Epidermal melanocyte (primary cell): Measurements from ENCODE around the gene ZBTB6.
A peak's percentile ranks its signal among the peaks of the same experiment; 100 is the strongest.
"Not testable (repeated sequence)": the region's sequence is repeated elsewhere in the genome, so short reads cannot be mapped to it uniquely, and the experiment has no call there.

Experiments used
- DNase-seq: peaks from one replicate; pipeline ENCODE4 v3.0.0; 2011; ENCODE audit warnings: low spot score; ENCODE audit not compliant: insufficient read length

Gene ZBTB6

DNA sequence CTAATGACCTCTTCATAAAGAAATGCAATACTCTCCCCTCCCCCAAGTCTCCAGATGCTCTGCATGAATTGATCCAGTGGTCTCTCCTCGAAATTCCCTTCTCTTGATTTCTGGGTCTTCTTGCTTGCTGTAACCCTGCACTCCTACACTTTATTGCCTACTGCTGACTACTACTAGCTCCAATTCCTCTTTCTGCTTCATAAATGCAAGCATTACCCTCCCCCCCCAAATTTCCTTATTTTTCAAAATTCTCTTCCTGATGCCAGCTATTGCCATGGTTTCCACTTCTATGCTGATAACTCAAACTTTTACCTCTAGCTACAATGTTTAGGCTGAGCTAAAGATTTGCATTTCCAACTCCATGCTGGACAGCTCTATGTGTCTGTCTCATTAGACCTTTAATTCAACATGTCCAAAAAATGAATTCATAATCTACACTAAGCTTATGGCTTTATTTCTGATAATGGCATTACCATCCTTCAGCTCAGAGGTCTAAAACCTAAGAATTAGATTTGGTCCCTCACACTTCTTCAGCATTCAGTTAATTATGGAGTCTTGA, 16.8 kb upstream of the ZBTB6 start:
- no peak for DNase-seq

DNA sequence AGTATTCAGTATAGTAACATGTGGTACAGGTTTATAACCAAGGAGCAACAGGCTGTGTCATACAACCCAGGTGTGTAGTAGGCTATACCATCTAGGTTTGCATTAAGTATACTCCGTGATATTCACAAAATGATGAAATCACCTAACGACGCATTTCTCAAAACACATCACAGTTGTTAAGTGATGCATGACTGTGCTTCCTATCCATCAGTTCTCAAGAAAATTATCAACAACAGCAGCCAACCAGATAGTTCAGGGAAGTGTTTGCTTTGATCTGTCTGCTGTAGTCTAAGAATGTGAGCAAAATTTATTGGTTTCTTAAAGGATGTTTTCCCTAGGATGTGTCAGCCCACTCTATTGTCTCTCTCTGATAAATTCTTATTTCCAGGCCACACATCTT, 10.8 kb upstream of the ZBTB6 start:
- no peak for DNase-seq

DNA sequence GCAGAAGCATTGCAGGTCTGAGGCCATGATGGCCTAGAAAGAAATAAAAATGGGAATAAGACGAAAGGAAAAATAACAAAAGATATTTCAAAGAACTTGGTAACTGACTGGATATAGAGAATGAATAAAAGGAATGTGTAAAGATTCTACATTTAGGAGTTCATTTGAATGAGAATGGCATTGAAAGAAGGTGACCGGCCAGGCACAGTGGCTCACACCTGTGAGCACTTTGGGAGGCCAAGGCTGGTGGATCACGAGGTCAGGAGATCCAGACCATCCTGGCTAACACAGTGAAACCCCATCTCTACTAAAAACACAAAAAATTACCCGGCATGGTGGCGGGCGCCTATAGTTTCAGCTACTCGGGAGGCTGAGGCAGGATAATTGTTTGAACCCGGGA, 9.6 kb upstream of the ZBTB6 start:
- DNase-seq = no peak

DNA sequence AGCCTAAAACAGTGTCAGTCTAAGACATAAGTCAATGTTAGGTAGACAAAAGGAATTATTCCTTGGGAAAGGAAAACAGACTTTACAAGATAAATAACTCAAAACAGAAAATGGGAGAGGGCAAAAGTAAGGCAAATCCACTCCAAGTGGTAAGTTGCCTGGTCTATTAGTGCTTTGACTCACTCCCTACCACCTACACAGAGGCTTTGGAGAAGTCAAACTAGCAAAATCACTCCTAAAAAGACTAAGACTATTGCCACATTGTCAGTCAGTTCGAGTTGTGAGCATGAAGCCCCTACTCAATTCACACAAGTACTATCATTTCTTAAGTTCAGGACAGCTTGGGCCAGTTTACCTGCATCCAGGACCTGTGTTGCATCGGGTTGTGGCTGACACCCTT, 5.2 kb upstream of the ZBTB6 start:
- no peak for DNase-seq

DNA sequence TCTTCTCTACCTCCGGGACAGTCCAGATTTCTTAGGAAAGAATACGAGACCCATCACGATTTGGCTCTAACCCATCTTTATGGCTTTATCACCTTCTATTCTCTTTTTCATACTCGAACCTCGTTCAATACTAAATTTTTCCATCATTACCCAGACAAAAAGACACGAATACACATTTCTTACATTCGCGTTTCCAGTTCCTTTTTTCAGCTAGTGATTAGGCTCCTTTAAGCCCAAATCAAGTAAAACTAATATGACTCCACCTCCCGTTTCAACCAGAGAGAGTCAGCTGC, 506 bp downstream of the ZBTB6 start:
- peak; percentile 16 for DNase-seq

DNA sequence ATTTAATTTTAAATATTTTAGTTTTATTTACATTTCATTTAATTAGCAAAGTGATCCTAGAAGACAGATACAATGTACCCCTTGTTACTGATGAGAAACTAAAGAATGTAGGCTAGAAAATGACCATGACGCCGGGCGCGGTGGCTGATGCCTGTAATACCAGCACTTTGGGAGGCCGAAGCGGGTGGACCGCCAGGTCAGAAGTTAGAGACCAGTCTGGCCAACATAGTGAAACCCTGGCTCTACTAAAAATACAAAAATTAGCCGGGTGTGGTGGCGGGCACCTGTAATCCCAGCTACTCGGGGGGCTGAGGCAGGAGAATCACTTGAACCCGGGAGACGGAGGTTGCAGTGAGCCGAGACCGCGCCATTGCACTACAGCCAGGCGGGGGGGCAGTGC, 7.0 kb downstream of the ZBTB6 start:
- not testable (repeated sequence) for DNase-seq

DNA sequence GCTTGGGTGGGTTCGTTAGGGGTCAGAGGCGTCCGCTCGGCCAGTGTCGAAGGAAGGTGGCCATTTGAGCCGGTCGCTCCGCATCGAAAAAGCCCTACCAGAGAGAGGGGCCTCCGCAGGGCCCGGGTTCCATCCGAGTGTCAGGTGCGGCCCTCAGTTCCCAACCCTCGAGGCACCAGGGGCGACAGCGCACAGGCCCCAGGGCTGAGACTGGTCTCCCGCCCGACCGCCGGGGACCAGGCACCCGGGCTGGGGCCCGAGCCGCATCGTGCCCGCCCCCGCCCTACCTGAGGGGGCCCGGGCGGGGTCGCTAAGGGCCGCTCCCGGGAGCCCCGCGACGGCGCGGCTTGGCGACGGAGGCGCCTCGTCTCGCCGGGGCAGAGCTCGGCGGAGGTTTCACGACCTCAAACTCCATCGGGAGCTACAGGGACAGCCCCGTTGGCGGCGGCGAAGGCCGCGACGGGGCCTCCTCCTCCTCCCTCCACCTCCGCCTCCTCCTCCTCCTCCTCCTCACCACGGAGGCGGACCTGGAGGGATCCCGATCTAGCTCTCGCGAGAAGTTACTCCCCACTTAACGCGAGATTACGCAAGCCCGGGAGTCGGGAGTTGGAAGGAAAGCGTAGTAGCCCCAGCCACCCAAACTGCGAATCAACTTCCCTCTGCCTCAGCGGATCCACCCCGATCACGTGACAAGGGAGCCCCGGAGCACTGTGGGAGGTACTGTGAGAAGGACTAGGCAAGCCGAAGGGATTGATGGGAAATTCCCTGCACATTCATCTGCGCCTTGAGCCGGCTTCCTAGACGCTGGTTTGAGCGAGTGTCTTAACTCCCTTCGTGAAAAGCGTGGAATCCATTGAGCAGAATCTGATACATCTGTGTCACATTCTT, 8.1 kb downstream of the ZBTB6 start, which contains the start of gene RC3H2:
Gene RC3H2 (minus strand): TSS at position 537 of the 888 bp plus-strand sequence. CDS start 7,850 bp downstream, outside the sequence.
- peak; percentile 66 for DNase-seq

DNA sequence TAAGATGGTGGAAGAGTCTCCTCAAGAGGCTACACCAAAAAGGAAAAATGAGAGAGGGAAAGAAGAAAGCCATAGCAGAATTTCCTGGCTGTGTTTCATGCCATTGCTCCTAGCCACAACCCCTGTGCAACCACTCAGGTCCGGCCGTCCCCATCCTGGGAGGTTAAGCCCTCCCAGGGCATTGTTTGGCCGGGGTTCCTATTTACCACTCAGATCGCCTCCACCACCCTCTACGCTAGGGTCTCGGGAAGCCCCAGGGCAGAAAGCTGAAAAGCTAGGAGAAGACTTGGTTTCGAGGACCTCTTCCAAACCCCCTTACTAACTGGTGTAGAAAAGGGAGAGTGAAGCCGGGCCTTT, 8.7 kb downstream of the ZBTB6 start:
- peak; percentile 17 for DNase-seq

DNA sequence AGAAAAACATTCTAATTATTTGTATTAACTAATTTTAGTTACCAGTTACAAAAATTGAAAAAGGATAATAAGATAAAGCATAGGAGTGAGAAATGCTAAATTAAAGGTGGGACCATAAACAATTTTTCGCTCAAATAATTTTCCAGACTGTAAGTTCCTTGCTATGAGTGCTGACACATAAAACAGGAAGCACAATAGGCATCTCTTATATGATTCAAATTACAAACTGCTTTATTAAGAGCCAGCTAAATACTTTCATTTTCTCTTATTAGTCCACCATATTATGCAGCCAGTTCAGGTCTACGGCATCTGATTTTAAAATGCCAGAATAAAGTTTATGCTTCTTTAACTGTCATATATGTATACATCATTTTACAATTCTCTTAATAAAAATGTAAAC, 12.3 kb downstream of the ZBTB6 start:
- DNase-seq = no peak

DNA sequence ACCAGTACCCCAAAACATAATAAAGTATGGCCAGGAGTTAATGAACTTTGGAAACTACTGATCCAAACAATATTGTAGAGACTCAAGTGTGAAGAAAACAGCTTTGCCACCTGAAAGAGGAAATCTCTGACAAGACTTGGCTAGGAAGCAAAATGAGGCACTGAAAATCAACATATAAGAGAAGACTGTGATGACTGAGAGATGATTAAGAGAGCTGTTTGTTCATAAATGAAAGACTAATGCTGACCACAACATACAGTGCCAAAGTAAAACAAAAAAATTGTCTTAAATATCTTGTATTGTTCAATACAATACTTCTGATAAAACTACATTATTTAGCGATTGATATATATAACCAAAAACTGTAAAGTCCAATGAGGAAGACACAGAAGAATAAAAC, 15.2 kb downstream of the ZBTB6 start:
- no peak for DNase-seq

DNA sequence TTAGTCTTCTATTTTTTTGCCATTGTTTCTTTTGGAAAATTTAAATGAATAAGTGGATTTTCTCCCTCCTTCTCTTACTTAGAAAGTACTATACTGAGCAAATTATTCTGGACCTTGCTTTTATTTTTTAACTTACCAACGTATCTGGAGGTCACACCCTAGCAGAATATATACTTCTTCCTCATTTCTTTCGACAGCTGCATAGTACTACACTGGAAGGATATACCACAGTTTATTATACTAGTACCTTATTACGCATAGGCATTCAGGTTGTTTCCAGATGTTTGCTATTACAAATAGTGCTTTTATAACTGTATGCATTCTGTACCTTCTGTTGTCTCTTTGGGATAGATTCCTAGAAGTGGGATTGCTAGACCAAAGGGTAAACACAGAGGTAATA, 24.6 kb downstream of the ZBTB6 start:
- no peak for DNase-seq

DNA sequence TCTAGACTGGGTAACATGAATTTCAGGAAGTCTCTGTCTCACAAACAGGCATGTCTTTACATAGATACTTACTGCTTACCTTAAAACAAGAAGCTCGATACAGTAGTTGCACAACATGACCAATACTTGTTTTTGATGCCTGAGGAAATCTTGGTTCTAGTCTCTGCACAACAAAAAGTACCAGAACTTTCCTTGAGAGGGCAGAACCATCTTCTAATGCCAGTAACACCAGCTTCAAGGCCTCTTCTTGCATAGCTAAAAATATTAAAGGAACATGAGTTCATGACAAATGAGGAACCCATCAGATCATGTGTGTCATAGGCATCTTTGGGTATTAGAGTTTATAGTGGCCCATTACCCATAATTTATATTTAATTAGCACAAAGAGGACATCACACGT, 30.0 kb downstream of the ZBTB6 start:
- no peak for DNase-seq

DNA sequence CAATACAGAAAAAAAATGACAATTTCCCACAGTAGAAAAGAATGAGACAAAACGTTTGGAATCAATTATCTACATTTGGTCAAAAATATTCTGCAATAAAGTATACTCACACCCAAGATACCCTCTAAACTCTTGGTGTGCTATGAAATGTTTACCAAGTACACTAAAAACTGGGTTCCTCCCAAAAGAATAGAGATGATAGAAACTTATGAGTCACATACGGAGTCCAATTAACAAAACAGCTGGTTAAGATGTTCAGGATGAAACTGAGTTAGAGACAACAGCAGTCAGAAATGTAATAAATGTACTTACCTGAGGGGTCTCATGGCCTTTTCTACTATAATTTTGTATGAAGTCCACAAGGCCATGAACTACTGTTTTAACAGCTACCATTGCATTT, 33.7 kb downstream of the ZBTB6 start:
- no peak for DNase-seq

DNA sequence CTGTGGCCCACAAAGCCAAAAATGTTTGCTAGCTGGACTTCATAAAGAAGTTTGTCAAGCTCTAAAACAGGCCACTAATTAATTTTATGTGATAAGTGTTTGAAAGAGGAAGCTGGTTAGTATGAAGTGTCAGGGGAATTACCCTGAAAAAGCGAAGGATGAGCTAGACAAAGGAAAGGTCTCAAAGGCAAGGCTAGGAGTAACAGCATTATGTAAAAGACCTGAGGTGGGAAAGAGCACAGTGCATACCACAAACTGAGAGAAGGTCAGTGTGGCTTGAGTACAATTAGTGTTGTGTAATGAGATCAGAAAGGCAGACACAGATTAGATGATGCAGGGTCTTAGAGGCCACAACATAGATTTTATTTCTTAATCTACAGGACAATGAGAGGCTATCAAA, 37.6 kb downstream of the ZBTB6 start:
- DNase-seq = no peak

DNA sequence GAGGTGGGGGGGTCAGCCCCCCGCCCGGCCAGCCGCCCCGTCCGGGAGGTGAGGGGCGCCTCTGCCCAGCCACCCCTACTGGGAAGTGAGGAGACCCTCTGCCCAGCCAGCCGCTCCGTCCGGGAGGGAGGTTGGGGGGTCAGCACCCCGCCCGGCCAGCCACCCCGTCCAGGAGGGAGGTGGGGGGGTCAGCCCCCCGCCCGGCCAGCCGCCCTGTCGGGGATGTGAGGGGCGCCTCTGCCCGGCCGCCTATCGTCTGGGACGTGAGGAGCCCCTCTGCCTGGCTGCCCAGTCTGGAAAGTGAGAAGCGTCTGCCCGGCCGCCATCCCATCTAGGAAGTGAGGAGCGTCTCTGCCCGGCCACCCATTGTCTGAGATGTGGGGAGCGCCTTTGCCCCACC, 45.8 kb downstream of the ZBTB6 start:
- not testable (repeated sequence) for DNase-seq

DNA sequence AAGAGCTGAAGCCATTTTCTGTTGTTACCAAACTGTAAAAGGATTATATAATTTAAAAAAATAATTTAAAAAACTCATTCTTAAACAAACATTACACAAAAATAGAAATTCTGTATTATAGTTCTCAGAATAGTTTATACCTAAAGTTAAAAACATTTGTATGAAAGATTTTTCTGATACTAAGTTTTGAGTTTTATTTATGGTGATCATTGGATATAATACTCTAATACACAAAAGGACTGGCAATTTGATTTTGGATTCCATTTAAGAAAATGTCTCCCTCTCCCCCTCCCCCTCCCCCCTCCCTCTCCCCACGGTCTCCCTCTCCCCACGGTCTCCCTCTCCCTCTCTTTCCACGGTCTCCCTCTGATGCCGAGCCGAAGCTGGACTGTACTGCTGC, 47.0 kb downstream of the ZBTB6 start:
- DNase-seq = no peak

DNA sequence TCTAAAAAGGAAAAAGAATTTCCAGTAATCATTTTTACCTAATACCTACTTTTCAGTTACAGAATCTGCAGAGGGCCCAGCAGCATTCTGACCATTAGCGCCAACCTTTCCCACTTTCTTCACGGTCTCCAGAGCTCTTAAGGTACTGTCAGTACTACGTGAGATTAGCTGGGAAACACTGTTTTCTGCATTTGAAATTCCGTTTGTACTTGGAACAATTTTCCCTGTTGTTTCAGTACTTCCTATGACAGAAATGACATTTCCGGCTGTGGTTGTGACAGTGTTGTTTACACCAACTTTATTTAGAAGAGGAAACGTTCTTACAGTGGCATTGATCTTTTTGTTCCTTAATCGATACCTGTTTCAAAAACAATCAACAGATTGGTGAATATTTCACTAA, 47.8 kb downstream of the ZBTB6 start:
- no peak for DNase-seq

DNA sequence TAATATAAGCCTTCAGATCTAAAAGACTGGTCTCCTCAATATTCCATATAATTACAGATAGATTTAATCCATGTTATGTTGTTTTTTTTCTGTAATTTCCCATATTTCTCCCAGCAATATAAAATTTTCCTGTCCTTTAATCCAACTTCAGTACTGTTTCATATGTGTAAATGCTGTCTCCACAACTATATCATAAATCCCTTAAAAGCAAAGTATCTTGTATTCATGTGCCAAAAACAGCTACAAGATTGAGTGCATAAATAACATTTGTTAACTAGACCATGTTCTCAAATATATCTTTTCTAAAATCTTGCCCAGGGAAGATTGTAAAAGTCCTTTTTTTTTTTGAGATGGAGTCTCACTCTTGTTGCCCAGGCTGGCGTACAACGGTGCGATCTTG, 49.7 kb downstream of the ZBTB6 start:
- no peak for DNase-seq

DNA sequence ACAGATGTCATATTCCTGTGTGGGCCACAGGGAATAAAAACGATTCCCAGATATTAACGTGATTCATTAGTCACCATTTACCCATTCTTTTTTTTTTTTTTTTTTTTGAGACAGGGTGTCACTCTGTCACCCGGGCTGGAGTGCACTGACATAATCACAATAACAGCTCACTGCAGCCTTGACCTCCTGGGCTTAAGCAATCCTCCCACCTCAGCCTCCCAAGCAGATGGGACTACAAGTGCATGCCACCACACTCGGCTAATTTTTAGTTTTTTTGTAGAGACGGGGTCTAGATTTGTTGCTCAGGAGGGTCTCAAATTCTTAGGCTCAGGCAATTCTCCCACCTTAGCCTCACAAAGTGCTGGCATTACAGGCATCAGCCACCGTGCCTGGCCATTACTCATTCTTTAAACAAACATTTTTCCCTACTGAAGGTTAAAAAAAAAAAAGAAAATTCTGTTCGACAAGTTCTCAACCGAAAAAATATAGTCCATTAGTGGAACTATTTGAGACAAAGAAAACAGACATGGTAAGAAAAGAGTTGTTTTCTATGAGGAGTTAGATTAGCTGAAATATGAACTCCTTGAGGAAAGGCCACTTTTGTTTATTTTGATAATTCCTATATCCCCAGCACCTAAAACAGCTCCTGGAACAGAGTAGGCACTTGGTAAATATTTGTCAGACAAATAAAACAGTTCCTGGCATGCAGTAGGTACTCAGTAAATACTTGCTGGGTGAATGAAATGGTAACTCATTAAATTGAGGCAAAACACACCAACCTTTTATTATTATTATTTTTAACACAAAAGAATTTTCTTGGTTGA, 52.6 kb downstream of the ZBTB6 start:
- DNase-seq = no peak
